Stomach smooth muscle (tissue), 2 donors: ENCODE measurements around the gene POU3F3.

Experiments used
- H3K27ac ChIP-seq: one replicate; pipeline ENCODE4 v1.7.0; 2013; ENCODE audit warnings: mild to moderate bottlenecking, low read length, inconsistent platforms
- H3K27me3 ChIP-seq, 2 donors: one replicate each; pipeline ENCODE4 v1.7.0; 2013; ENCODE audit warnings: low read length in 2 of 2; ENCODE audit not compliant: insufficient read depth in 2 of 2, control insufficient read depth in 1 of 2
- H3K36me3 ChIP-seq, 2 donors: one replicate each; pipeline ENCODE4 v1.7.0; 2013; ENCODE audit warnings: low read length in 2 of 2; ENCODE audit not compliant: control insufficient read depth in 2 of 2, insufficient read depth in 2 of 2
- H3K4me1 ChIP-seq: one replicate; pipeline ENCODE4 v1.7.0; 2013; ENCODE audit warnings: low read length; ENCODE audit not compliant: control insufficient read depth, insufficient read depth
- H3K4me3 ChIP-seq, 2 donors: one replicate each; pipeline ENCODE4 v1.7.0; 2013; ENCODE audit warnings: low read length in 2 of 2
- H3K9ac ChIP-seq, 2 donors: one replicate each; pipeline ENCODE4 v1.7.0; 2013; ENCODE audit warnings: low read length in 2 of 2, mild to moderate bottlenecking in 1 of 2
- H3K9me3 ChIP-seq, 2 donors: one replicate each; pipeline ENCODE4 v1.7.0; 2013; ENCODE audit warnings: low read length in 2 of 2; ENCODE audit not compliant: control insufficient read depth in 2 of 2
- donor health status: healthy.
- donor health status: Pancreatic carcinoma.

Gene POU3F3

GRCh38 chr2:104901037-104901881 lies 47.3 kb downstream of the POU3F3 start:
- Histone ChIP-seq H3K27ac (no peak overlapping the region), H3K36me3 (no peaks in the 10 kb centered on the region), H3K9me3 (no peaks in the 10 kb centered on the region), H3K4me1 (no peaks in the 10 kb centered on the region), H3K9ac (no peak overlapping the region), H3K27me3 (peaks cover 0 to 2% of the 10 kb centered on the region in 2 donors), H3K4me3 (no peak overlapping the region)

DNA sequence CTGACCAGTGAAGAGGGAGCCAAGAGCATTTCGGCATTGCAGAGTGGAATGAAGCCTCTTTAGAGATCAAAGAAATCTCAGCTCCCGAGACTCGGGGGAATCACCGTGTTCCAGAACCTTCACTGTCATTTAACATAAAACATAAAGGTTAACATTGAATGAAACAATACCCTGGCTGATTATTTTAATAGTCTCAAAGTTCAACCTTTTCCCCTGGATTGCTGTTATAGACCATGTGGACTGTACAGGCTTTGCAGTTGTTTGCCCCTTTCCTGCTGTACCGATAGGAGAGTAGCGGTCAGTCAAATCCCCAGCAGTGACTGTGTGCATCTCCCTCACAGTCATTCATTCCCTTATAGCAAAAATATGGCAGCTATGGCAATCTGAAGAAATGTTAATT lies 48.4 kb downstream of the POU3F3 start:
- Histone ChIP-seq H3K27ac (no peak overlapping the region), H3K9me3 (no peaks in the 10 kb centered on the region), H3K36me3 (no peaks in the 10 kb centered on the region), H3K27me3 (peaks cover 0 to 2% of the 10 kb centered on the region in 2 donors), H3K4me1 (no peaks in the 10 kb centered on the region), H3K4me3 (no peak overlapping the region), H3K9ac (no peak overlapping the region)
